ENCODE measurements around the gene LIPI. TPM values are rescaled to one million over a fixed set of nuclear protein-coding genes. Genes with fewer than 3 reads are reported as not detected.

LIPI gene
- total RNA-seq, 1 donor from 2014 or later, result not detected

- Histone ChIP-seq H3K36me3 (no peaks in the 10 kb centered on the region), H3K27ac (no peak overlapping the region), H3K27me3 (no peaks in the 10 kb centered on the region), H3K9me3 (no peaks in the 10 kb centered on the region), H3K4me1 (no peaks in the 10 kb centered on the region), H3K4me3 (no peak overlapping the region)
- no peak for TF ChIP-seq POLR2AphosphoS5 (IDR thresholded peaks at IDR 0.05; ENCODE audit: insufficient read depth in 1 of 2, low read depth in 1 of 2)
- TF ChIP-seq POLR2A (IDR thresholded peaks at IDR 0.05), result no peak
- no peak for TF ChIP-seq CTCF (IDR thresholded peaks at IDR 0.05)
- intact Hi-C loops (cut with DNase I), result no loop called here
- no peak for DNase-seq (ENCODE audit: extremely low spot score in 2 of 2)
Observed at GRCh38 chr21:14244911-14245310, 34.2 kb upstream of the LIPI start.

- intact Hi-C loops (cut with DNase I), result no loop called here
- Histone ChIP-seq H3K4me3 (no peak overlapping the region), H3K36me3 (no peaks in the 10 kb centered on the region), H3K4me1 (no peaks in the 10 kb centered on the region), H3K9me3 (no peaks in the 10 kb centered on the region), H3K27me3 (no peaks in the 10 kb centered on the region), H3K27ac (no peak overlapping the region)
- DNase-seq (ENCODE audit: extremely low spot score in 2 of 2), result no peak
- no peak for TF ChIP-seq POLR2AphosphoS5 (IDR thresholded peaks at IDR 0.05; ENCODE audit: insufficient read depth in 1 of 2, low read depth in 1 of 2)
- TF ChIP-seq CTCF (IDR thresholded peaks at IDR 0.05), result no peak
- TF ChIP-seq POLR2A (IDR thresholded peaks at IDR 0.05), result no peak
Observed at GRCh38 chr21:14243874-14244273, 33.1 kb upstream of the LIPI start.

- Histone ChIP-seq H3K36me3 (no peaks in the 10 kb centered on the region), H3K9me3 (no peaks in the 10 kb centered on the region), H3K4me3 (no peak overlapping the region), H3K27me3 (no peaks in the 10 kb centered on the region), H3K27ac (no peak overlapping the region), H3K4me1 (no peaks in the 10 kb centered on the region)
- DNase-seq (ENCODE audit: extremely low spot score in 2 of 2), result no peak
- intact Hi-C loops (cut with DNase I), result no loop called here
- TF ChIP-seq POLR2AphosphoS5 (IDR thresholded peaks at IDR 0.05; ENCODE audit: insufficient read depth in 1 of 2, low read depth in 1 of 2) (no peak), POLR2A (IDR thresholded peaks at IDR 0.05) (no peak), CTCF (IDR thresholded peaks at IDR 0.05) (no peak)
Observed at GRCh38 chr21:14243461-14243860, 32.7 kb upstream of the LIPI start.

- no peaks in the 10 kb centered on the region for H3K36me3 ChIP-seq
- H3K27ac ChIP-seq, result no peak overlapping the region
- H3K27me3 ChIP-seq, result no peaks in the 10 kb centered on the region
- intact Hi-C loops (cut with DNase I), result no loop called here
- H3K4me1 ChIP-seq, result no peaks in the 10 kb centered on the region
- H3K9me3 ChIP-seq, result no peaks in the 10 kb centered on the region
- no peak overlapping the region for H3K4me3 ChIP-seq
- TF ChIP-seq POLR2AphosphoS5 (IDR thresholded peaks at IDR 0.05; ENCODE audit: insufficient read depth in 1 of 2, low read depth in 1 of 2), result no peak
- no peak for TF ChIP-seq POLR2A (IDR thresholded peaks at IDR 0.05)
- TF ChIP-seq CTCF (IDR thresholded peaks at IDR 0.05), result no peak
- no peak for DNase-seq (ENCODE audit: extremely low spot score in 2 of 2)
Observed at GRCh38 chr21:14241297-14241696, 30.5 kb upstream of the LIPI start.

GRCh38 chr21:14239281-14239680 is 28.5 kb upstream of the LIPI start:
- Histone ChIP-seq H3K27me3 (no peaks in the 10 kb centered on the region), H3K27ac (no peak overlapping the region), H3K9me3 (no peaks in the 10 kb centered on the region), H3K4me3 (no peak overlapping the region), H3K4me1 (no peaks in the 10 kb centered on the region), H3K36me3 (no peaks in the 10 kb centered on the region)
- intact Hi-C loops (cut with DNase I), result no loop called here
- TF ChIP-seq POLR2AphosphoS5 (IDR thresholded peaks at IDR 0.05; ENCODE audit: insufficient read depth in 1 of 2, low read depth in 1 of 2) (no peak), POLR2A (IDR thresholded peaks at IDR 0.05) (no peak), CTCF (IDR thresholded peaks at IDR 0.05) (no peak)
- no peak for DNase-seq (ENCODE audit: extremely low spot score in 2 of 2)

Data from vagina (tissue), 2 donors.